ENCODE data around the gene DSTN.

DNA sequence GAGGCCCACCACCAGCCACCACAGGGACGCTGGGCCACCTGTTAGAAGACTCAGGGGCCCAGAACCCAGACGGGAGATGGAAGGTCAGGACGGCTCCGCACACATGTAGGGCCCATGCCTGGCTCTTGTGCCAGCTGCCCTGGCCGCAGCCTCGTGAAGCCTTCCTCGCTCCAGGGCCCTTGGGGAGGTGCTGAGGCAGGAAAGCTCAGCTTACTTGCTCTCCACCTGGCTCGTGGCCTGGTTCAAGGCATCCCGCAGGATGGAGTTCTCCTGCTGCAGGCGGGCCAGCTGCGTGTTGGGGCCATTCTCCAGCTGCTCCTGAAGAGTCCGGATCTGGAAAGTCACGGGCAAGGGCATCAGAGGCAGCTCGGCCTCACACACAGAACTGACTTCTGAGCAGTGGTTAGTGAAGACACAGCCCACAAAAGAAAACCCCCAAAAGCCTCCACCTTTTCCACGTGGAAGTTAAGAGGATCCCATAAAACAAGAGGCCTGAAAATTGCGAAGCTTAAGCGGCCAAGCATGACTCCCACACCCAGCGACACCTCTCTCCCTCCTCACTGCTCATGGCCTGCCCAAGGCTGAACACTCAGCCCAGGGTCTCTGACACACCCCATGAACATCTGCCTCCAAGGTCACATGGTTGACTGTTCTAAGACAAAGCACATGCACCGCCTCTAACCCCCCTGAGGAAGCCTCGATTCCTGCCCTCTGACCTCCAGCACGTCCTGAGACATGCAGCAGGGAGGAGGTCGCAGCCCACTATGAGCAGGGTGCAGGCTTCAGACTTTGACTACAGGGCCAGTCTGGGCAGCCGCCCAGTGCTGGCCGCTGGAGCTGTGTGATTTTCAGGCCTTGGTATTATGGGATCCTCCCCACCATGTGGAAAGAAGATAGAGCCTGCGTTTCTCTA is 65.7 kb downstream of the DSTN start:
- TF ChIP-seq, protein P1, sequence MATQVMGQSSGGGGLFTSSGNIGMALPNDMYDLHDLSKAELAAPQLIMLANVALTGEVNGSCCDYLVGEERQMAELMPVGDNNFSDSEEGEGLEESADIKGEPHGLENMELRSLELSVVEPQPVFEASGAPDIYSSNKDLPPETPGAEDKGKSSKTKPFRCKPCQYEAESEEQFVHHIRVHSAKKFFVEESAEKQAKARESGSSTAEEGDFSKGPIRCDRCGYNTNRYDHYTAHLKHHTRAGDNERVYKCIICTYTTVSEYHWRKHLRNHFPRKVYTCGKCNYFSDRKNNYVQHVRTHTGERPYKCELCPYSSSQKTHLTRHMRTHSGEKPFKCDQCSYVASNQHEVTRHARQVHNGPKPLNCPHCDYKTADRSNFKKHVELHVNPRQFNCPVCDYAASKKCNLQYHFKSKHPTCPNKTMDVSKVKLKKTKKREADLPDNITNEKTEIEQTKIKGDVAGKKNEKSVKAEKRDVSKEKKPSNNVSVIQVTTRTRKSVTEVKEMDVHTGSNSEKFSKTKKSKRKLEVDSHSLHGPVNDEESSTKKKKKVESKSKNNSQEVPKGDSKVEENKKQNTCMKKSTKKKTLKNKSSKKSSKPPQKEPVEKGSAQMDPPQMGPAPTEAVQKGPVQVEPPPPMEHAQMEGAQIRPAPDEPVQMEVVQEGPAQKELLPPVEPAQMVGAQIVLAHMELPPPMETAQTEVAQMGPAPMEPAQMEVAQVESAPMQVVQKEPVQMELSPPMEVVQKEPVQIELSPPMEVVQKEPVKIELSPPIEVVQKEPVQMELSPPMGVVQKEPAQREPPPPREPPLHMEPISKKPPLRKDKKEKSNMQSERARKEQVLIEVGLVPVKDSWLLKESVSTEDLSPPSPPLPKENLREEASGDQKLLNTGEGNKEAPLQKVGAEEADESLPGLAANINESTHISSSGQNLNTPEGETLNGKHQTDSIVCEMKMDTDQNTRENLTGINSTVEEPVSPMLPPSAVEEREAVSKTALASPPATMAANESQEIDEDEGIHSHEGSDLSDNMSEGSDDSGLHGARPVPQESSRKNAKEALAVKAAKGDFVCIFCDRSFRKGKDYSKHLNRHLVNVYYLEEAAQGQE (IDR thresholded peaks at IDR 0.05; ENCODE audit: unreplicated experiment), result no peak
- no peak for TF ChIP-seq CTCF (conservative IDR thresholded peaks at IDR 0.05; ENCODE audit: low read depth in 2 of 2)
- no peak for TF ChIP-seq EZH2 (IDR thresholded peaks at IDR 0.05; ENCODE audit: low read depth, unreplicated experiment)
- no peak for TF ChIP-seq CREB1 (CRISPR knock-in tag; IDR thresholded peaks at IDR 0.05; ENCODE audit: low read depth)
- no peak for TF ChIP-seq POLR2AphosphoS5 (IDR thresholded peaks at IDR 0.05; ENCODE audit: low read depth)
- no peak for TF ChIP-seq EZH2phosphoT487 (IDR thresholded peaks at IDR 0.05; ENCODE audit: unreplicated experiment)
- no peak for TF ChIP-seq ZNF114 (CRISPR knock-in tag; IDR thresholded peaks at IDR 0.05)
- TF ChIP-seq JUNB (IDR thresholded peaks at IDR 0.05; ENCODE audit: unreplicated experiment), result no peak

Measured in GM23338 (cell line).